NAMALWA (cell line): Measurements from ENCODE around the gene MRTO4.
A peak's percentile ranks its signal among the peaks of the same experiment; 100 is the strongest.
"Not testable (repeated sequence)": the region's sequence is repeated elsewhere in the genome, so short reads cannot be mapped to it uniquely, and the experiment has no call there.

Source experiments
- DNase-seq: peaks from one replicate; pipeline ENCODE4 v3.0.0-alpha.2; 2015; ENCODE audit warnings: low spot score

MRTO4 gene

DNA sequence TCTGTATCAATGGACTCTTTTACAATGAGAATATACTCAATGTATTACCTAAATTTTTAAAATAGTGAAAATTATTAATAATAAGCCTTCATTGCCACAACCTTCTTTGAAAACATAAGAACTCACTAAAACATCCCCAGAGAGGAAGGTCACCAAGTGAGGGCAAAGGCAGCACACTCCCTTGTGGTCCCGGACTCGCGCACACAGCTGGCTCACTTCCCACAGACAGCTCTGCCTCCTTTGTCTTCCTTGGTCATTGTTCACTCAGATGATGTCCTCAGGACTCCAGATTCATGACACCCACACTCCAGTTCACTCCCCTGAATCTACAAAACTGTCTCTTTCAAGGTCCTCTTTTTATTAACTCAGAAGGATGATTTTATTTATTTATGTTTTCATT lies 22.4 kb upstream of the MRTO4 start:
- no peak for DNase-seq

DNA sequence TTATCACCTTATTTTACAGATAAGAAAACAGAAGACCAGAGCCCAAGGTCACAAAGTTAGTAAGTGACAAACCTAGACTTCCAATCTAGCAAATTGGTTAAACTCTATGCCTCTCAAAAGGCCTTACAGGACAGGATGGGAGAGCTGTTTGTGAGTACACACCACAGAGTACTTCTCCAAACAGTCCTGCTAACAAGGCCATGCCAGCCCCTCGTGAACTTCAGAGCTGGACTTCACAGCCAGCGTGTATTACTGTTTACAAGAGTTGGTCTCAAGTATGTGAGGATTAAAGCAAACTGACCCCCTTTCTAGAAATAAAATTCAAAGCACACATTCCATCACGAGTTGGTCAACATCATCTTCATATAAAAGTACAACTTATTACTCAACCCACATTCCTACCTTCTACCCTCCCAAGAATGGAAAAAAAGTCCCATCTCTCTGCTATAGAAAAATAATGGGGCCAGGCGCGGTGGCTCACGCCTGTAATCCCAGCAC lies 21.7 kb upstream of the MRTO4 start:
- DNase-seq = no peak

DNA sequence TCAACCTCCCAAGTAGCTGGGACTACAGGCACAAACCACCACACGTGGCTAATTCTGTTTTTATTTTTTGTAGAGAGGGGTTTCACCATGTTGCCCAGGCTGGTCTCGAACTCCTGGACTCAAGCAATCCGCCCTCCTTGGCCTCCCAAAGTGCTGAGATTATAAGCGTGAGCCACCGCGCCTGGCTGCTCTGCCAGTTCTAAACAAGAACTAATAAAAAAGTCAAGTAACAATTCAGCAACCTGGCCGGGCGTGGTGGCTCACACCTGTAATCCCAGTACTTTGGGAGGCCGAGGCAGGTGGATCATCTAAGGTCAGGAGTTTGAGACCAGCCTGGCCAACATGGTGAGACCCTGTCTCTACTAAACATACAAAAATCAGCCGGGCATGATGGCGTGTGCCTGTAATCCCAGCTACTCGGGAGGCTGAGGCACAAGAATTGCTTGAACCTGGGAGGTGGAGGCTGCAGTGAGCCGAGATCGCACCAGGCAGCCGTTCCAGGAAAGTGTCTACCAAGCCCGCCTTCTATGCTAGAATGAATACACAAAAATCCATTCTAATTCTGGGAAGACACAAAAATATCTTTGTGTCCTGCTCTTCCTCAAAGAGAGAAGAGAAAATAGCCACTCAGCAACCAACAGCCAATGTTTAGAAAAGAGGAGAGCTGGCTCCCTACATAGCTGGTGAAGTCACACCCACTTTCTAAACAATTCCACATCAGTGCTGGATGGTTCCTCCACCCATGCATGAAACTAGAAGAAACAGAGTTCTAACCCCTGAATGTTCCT lies 19.7 kb upstream of the MRTO4 start:
- not testable (repeated sequence) for DNase-seq

DNA sequence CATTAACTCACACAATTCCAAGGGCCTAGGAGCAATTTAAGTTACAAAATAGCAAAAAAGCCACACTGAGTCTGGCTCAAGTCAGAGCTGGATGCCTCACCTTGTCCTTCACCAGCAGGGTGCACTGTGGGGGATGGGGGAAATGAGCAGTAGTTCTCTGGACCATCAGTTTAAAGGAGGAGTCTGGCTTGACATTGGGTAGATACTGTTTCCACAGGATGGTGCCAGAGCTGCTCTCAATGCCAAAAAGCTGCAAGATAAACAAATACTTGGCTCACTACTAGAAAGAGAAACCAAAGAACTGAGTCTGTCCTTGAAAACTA lies 19.1 kb upstream of the MRTO4 start:
- DNase-seq = peak; percentile 32

DNA sequence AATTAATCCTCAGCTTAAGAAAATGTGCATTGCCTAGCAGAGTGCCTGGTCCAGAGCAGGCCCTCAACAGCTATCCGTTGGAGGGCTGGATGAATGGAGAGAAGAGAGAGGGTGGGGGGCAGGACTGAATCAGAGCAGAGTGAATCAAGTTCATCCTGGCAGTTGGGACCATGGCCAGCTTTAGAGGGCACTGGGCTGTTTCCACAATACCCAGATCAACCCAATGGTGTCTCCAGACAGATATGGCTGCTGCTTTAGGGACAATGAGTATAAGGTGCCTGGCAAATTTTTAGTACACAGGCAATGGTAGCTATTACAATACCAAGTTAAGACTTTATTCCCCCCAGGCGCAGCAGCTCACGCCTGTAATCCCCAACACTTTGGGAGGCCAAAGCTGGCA lies 17.4 kb upstream of the MRTO4 start:
- no peak for DNase-seq

DNA sequence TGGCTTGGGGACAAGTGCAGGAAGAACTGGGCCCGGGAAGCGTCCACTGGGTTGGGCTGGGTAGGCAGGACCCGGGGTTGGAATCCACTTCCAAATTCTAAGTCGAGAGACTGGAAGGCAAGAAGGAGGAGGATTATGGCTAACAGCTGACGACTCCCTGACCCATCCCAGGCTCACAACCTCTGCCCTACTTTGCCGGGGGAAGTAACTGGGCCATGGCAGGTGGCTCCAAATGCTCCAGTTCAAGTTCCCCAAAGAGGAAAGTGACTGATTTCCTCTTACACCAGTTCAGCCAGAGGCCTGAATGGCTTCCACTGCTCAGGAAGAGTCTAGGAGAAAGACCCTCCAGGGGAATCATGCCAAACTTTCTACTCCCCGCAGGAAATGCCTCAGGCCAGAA lies 11.7 kb upstream of the MRTO4 start:
- DNase-seq = no peak

DNA sequence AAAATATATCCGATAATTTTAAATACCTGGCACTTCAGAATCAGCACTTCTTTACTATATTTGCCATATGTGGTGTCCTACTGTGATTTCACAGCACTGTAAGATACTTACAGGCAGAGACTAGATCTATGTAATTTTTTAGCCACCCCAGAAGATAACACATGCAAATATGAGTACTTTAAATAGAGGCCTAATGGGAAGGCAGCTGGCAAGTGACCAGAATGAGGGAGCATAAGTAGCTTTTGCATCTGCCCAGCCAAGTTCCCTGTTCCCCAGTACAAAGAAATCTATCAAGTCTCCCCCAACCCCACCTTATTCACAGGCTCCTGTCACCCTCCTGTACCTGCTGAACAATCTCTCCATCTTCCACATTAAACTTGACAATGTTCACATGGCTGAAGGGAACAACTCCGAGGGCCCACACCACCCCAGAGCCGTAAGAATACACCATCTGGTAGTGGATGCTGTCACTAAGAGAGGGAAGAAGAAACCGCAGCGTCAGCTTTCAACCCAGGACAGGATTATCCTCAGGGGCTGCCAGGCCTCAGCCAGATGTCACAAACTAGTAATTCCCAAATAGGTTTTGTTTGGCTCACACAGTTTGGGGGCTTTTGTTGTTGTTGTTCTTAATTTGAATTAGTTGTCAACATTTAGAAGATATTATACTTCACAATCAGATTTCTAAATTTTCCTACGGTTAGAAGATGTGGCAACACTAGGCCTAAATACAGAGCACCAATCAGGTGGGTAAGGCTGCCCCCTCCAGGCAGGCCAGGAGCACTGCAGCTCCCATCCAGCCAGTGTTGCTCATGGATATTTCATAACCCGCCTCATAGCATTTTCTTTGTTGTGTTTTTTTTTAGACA lies 10.7 kb upstream of the MRTO4 start:
- DNase-seq = peak; percentile 69

DNA sequence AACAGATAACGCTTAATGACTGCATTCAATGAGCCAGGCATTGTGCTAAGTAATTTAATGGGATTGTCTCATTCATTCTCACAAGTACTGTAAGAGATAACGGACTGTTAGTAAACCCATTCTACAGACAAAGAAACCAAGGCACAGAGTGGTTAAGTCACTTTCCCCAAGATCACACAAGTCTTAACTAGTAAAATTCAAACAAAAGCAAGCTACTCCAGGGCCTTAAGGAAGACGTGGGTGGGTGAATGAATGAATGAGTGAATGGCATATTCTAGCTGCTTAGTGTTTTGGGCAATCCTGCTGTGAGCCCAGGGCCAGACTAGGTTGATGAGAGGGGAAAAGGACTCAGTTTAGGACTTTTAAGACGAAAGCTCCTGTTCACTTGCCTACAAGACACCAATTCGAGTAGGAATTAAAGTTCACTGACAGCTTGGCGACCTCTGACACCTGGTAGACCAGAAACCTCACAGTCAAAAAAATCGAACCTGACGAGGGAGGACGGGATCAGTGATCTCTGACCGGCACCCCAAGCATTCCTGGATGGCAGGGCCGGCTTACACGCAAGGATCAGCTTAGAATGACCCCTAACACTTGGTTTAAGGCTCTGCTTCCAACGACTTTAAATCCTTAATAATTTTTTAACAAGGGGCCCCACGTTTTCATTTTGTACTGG lies 838 bp upstream of the MRTO4 start:
- DNase-seq = peak; percentile 38

DNA sequence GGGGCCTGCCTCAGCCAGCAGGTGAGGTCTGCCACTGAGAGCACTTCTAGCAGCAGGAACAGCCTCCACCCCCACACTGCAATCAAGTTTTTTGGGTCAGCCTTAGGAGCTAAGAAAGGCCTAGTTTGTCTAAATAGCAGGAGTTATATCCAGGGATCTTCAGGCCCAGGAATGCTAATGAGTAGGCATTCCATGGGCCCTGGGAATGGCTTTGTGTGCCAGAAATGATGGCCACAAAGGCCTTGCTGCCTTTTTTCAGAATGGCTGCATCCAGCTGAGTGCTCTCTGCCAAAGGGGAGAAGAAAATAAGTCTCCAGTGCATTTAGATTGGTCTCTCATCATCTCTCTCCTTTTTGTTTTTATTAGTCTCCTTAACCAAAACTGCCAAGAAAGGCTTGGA lies 2.8 kb downstream of the MRTO4 start:
- peak; percentile 1 for DNase-seq

DNA sequence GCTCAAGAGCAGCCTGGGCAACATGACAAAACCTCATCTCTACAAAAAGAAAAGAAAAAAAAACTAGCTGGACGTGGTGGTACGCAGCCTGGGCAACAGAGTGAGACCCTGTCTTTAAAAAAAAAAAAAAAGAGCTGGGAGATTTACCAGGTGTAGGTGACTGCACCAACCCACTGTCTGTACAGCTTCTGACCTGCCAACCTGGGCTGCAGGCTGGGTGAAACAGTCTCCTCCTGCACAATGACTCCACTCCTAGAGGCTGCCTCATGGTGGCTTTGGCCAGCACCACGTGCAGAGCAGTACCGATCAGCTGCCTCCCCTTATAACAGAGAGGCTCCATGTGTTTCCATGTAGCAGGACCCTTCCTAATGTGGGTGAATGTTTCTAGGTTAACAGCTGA lies 3.7 kb downstream of the MRTO4 start:
- DNase-seq = no peak

DNA sequence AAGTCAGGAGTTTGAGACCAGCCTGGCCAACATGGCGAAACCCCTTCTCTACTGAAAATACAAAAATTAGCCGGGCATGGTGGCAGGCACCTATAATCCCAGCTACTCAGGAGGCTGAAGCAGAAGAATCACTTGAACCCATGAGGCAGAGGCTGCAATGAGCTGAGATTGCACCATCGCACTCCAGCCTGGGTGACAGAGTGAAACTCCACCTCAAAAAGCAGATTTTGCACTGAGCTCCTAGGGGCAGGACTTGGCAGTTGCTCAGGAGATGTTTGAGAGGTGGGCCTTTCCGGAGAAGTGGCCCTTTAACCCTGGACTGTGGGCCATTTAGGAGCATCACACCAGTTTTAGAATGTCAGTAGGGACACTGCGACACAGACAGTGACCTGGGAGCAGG lies 4.7 kb downstream of the MRTO4 start:
- not testable (repeated sequence) for DNase-seq

DNA sequence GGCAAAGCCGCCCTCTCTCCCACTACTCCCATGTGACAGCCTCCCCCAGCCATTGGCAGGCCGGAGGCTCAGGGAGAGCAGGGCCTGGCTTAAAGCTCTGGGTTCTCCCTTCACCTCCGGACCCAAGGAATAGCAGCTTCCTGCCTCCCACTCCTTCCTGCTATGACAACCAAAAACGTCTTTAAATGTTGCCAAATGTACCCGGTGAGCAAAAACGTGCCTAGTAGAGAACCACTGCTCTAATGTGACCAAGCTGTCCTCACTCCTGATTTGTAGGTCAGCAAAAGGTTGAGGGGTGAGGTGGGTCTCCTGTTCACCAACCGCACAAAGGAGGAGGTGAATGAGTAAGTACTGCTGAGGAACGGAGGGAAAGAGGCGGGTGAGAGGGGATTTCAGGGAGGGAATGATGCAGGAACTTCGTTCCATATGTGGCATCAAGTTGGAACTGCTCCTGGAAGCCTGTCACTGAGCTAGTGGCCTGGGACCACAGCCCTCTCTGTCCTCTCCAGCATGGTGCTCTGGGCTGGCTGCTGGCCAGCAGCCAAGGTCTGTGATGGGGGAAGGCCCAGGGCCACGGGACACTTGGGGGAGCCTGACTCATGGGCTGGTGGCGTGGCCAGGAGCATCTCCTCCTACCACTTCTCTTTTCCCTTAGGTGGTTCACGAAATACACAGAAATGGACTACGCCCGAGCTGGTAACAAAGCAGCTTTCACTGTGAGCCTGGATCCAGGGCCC lies 5.7 kb downstream of the MRTO4 start:
- peak; percentile 1 for DNase-seq

DNA sequence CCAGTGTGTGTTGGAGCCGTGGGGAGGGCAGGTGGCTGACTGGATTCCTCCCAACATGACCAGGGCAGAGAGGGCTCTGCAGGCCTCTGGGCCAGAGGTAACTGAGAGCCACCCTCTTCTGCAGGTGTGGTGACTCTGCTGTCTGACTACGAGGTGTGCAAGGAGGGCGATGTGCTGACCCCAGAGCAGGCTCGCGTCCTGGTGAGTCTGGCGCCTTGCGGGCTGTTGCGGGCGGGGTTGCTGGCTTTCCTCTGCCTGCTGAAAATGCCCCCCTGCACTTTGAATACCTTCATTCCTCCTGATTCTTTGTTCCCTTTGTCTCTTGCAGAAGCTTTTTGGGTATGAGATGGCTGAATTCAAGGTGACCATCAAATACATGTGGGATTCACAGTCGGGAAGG lies 6.7 kb downstream of the MRTO4 start:
- peak; percentile 1 for DNase-seq

DNA sequence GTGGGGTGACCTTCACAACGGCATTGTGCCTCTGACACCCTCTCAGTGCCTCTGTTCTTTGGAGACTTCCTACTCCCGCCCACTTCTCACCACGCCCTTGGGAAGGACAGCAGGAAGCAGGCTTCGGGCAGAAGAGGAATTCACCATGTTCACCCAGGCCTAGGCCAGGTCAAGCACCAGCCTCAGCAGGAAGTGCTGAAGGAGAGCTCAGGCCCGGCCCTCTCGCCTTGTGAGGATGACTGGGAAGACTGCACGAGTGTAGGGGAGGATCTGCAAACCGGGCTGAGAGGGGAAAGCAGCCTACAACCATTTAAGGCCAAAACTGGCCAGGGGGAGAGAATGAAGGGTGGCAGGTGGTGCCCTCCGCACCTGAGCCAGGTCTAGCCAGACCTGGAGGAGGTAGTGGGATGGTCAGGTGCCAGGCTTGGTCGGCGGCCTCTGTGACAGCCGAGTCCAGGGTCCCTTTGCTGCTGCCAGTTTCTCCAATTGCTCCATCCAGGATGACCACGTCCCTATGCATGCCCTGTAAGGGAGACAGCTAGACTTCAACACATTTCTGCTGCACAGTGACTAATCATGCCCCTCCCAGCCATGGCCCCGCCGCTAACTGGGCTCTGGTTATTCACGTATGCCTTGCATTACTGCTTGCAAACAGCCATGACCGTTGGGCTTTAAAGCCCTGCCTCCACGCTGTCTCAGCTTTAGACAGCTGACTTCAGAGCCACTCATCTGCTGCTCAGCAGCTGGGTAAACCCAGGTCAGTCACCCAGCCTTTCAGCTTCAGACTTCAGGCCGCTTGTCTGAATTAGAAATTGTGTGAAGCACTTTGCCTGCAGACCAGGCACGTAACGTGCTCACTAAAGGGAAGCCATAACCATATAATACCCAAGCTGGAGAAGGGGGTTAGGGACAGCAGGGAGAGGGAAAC lies 8.9 kb downstream of the MRTO4 start:
- peak; percentile 10 for DNase-seq

DNA sequence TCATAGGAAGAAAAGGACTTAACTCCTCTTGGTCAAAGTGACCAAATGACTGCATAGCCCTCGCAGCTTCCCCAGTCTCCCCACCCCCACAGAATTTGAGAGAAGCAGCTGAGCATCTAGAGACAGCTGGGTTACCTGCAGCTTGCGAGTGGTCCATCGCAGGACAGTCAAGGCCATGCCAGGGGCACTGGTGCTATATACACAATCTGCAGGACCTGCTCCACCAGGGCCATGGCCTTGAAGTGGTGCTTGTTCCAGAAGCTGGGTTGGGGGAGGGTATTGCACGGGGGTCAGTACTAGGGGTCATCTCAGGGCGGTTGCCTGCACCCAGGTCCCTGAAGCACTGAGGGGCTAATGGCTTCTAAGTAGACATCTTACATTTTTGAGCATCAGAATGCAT lies 10.4 kb downstream of the MRTO4 start:
- DNase-seq = peak; percentile 1

DNA sequence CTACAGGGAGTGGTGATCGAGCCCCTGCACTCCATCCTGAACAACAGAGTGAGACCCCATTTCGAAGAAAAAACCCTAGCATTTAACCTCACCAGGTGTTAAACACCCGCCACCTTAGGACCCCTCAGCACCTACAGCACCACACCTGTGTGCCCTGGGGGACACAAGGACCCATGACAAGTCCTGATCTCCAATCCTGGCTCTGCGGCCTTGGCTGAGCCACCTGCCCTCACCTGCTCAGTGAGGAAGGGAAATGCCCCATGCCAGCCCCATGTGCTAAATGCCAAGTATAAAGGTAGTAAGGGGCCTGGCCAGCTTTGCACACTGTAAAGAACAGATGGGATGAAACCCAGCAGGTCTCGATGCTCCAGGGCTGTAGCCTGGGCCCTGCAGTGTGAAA lies 11.1 kb downstream of the MRTO4 start:
- peak; percentile 7 for DNase-seq

DNA sequence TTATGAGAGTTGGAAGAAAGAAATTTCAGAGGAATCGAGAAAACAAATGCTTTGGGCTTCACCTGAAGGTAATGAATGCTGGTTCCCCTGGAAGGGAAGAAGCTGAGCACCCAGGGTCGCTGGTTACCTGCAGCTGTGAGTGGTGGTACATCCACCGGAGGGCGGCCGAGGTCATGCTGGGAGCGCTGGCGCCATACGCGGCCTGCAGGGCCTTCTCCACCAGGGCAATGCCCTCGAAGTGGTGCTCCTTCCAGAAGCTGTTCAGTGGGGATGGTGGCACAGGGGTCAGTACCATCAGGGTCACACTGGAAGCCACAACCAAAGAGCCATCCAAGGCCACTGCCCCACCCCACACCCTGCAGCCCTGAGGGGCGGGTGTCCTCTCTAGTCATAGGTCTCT lies 16.8 kb downstream of the MRTO4 start:
- DNase-seq = peak; percentile 0

DNA sequence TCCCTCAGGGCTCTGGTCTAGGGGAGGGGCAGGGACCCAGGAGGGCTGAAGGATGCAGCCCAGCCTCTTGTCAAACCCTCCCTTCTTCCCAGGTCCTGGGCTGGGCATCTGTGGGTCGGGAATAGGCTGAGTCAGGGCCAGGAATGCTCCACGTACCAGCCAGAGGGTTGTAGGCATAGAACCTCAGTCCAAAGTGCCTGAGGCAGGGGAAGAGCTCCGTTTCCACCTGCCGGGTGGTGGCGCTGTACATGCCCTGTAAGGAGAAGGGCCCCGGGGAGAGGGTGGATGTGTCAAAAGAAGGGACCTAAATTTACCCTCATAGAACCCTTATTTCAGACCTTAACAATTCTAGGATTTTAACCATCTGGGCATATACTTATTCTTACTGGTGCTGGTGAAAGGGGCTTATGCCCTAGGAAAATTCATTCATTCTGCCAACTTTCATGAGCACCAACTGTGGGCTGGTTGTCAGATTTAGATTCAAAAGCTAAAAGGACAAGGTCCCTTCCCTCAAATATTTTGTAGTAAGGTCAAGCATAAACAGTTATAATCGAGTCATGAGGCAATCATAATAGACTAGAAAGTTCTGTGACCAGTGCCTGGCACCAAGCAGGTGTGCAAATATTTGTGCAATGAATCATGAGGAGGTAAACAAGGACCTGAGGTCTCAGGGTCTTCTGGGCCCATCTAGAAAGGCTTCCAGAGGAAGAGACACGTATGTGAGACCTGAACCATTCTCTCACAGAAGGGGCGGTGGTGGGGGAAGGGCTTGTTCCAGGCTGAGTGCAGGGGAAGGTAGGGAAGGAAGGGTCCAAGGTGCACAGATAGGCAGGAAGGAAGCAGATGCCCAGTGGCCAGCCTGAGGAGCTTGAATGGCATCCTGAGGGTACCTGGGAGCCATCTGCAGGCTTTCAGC lies 18.1 kb downstream of the MRTO4 start:
- DNase-seq = peak; percentile 10

DNA sequence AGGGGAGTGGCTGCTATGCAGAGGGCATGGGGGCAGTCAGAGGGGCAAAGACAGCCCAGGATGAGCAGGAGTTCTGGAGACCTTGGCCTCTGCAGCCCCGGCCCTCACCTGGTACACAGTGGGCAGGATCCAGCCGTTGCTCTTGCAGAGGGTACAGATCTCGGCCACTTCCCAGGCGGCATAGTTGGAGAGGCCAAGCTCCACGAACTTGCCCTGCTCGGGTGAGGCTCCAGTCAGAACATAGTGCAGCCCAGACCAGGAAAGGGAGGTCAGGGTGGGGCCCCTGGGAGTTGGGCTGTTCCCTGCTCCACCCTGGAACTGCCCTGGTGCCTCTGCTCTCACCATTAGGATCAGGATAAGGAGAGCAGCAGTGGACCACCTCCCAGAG lies 18.7 kb downstream of the MRTO4 start:
- not testable (repeated sequence) for DNase-seq

DNA sequence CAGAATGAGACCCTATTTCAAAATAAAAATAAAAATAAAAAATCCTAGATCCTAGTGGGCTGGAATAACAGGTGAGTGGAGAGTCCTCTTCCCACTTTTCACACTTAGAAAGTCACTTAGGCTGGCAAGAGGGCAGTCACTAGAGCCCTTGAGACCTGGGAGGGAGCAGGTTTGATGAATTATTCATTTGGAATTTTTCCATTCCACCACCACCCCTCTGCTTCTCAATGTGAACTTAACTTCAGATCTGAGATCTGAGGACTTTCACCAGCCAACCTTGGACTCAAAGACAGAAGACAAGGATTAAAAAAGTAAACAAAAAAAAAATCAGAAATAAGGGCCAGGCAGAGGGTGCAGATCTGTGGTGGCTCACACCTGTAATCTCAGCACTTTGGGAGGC lies 20.5 kb downstream of the MRTO4 start:
- DNase-seq = peak; percentile 0
